Measurements from ENCODE around the gene ANXA9.
A peak's percentile ranks its signal among the peaks of the same experiment; 100 is the strongest.

- peak; percentile 75 to 95 (median 93) for TF ChIP-seq CTCF (IDR thresholded peaks at IDR 0.05 in 8 of 11, conservative IDR thresholded peaks at IDR 0.05 in 3 of 11)
- TF ChIP-seq POLR2A (IDR thresholded peaks at IDR 0.05) = no peak
Measured at GRCh38 chr1:150995896-150996295, 13.8 kb downstream of the ANXA9 start.

Data from spleen (tissue), 7 donors.